Posterior vena cava (tissue), 2 donors: ENCODE measurements around the gene OR10J1. TPM values are rescaled to one million over a fixed set of nuclear protein-coding genes. Genes with fewer than 3 reads are reported as not detected.

Experiments used
- DNase-seq: peaks from one replicate; pipeline ENCODE4 v3.0.0-alpha.2; 2020; ENCODE audit warnings: low spot score
- intact Hi-C, 2 donors: fragments of 100-400 bp; cut with DNase I; formaldehyde crosslinking; loops; one replicate each; pipeline versions ENCODE4 v1.14.1 to v1.14.2; 2022 to 2023
- total RNA-seq, 2 donors: library from RNA; stranded (reverse); fragmentation: NEBNext Ultra II Directional; extraction: Animal tissue kit (Norgen Biotek cat#: 25700); gene quantifications; one replicate each; pipeline ENCODE4 v1.2.1, GENCODE V29; 2021
- donor health status: DM: yes; HTN: yes; CAD: no.
- donor health status: DM: yes; HTN: yes; CAD: no.

The OR10J1 gene
- total RNA-seq, 2 donors from 2014 or later, result not detected

DNA sequence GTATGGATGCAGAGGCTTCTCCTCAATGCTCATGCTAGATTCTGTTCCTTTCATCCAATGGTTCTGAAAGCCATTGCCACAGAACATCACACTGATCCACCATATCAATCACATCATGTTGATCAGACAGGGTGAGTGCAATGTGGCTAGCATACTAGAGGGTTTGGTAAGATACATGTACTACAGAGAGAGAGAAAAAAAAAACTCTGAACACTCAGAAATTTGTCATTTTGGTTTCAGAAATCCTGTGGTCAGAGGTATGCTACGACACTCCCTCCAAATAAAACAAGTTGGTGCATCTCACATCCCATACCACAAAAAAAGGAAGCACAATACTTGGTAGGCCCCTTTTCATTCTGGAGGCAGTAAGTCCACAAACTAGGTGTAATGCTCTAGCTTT, 35.4 kb downstream of the OR10J1 start:
- intact Hi-C loops, result no loop called here
- no peak for DNase-seq

DNA sequence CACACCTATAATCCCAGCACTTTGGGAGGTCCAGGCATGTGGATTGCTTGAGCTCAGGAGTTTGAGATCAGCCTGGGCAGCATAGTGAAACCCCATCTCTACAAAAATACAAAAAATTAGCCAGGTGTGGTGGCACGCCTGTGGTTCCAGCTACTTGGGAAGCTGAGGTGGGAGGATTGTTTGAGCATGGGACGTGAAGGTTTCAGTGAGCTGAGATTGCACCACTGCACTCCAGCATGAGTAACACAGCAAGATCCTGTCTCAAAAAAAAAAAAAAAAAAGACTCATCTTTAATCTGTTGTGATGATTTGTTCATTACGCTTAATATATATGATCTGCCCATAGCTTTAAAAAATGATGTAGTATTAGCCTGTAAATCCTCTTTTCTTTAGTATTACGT, 44.0 kb downstream of the OR10J1 start:
- intact Hi-C loops, result no loop called here
- DNase-seq, result no peak

Other genes with a start within 250 kb of the OR10J1 start
- 100 to 1,000 TPM; 110 TPM for gene ACKR1, start 234.8 kb upstream of the OR10J1 start, total RNA-seq
- gene FCER1A, start 137.4 kb upstream of the OR10J1 start, total RNA-seq, result under 1 TPM; 0.71 to 0.93 TPM
- gene OR10J4, start 7.5 kb upstream of the OR10J1 start, total RNA-seq, result not detected
- not detected for gene OR10J5, start 96.3 kb downstream of the OR10J1 start, total RNA-seq
- gene APCS, start 148.1 kb downstream of the OR10J1 start, total RNA-seq, result not detected